ENCODE results near the gene IL16.

DNA sequence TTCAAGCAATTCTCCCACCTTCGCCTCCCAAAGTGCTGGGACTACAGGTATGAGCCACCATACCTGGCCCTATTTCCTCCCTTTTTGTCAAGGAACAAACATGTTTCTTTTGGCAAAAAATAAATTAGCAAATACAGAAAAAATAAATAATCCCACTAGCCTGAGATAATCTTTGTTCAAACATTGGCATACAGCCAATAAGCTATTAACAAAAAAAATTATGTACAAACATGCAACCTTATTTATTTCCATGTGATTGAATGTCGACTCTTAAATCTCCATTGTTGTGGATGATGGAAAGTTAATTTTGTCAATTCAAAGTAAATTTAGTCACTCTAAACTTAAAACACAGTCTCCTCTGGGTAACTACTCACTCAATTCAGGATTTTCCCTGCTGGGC lies 18.3 kb upstream of the IL16 start:
- TF ChIP-seq CTBP1 (IDR thresholded peaks at IDR 0.05; ENCODE audit: borderline replicate concordance) = no peak
- TF ChIP-seq FOXA1 (IDR thresholded peaks at IDR 0.05) = no peak
- no peak for TF ChIP-seq TARDBP (IDR thresholded peaks at IDR 0.05)
- TF ChIP-seq BHLHE40 (IDR thresholded peaks at IDR 0.05; ENCODE audit: borderline replicate concordance) = no peak
- no peak for TF ChIP-seq SP1 (IDR thresholded peaks at IDR 0.05)
- no peak for TF ChIP-seq HDGF (IDR thresholded peaks at IDR 0.05; ENCODE audit: borderline replicate concordance)
- TF ChIP-seq FOXM1 (IDR thresholded peaks at IDR 0.05; ENCODE audit: borderline replicate concordance) = no peak
- TF ChIP-seq ZNF384 (IDR thresholded peaks at IDR 0.05) = no peak
- TF ChIP-seq NFRKB (IDR thresholded peaks at IDR 0.05) = no peak
- TF ChIP-seq ARNT (IDR thresholded peaks at IDR 0.05) = no peak
- TF ChIP-seq ELF4 (IDR thresholded peaks at IDR 0.05) = no peak
- no peak for TF ChIP-seq LEF1 (IDR thresholded peaks at IDR 0.05; ENCODE audit: borderline replicate concordance)
- no peak for TF ChIP-seq L3MBTL2 (conservative IDR thresholded peaks at IDR 0.05)
